HG03280 (cell line): Measurements from ENCODE around the gene PRSS48.
"Not testable (repeated sequence)": the region's sequence is repeated elsewhere in the genome, so short reads cannot be mapped to it uniquely, and the experiment has no call there.

Experiments
- ATAC-seq: cut with Tn5 transposase; IDR thresholded peaks from one replicate; pipeline ENCODE4 v1.9.1; 2021; ENCODE audit warnings: mild to moderate bottlenecking, moderate library complexity; ENCODE audit not compliant: unreplicated experiment

The PRSS48 gene

GRCh38 chr4:151260526-151260925, 16.4 kb upstream of the PRSS48 start:
- no peak for ATAC-seq

GRCh38 chr4:151263455-151263854, 13.5 kb upstream of the PRSS48 start:
- ATAC-seq, result no peak

- ATAC-seq, result no peak
Observed at GRCh38 chr4:151266497-151266896, 10.5 kb upstream of the PRSS48 start.

DNA sequence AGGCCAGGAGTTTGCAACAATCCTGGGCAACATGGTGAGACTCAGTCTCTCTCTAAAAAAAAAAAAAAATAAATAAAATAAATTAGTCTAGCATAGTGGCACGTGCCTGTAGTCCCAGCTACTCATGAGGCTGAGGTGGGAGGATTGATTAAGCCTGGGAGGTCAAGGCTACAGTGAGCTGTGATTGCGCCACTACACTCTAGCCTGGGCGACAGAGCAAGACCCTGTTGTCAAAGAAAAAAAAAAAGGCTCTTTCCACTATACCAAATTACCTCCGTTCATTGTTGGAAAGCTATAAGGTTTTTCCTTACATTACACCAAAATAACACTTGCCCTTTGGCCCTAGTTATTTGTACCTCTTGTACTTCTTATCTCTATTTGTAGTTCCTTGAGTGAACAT, 9.9 kb upstream of the PRSS48 start:
- no peak for ATAC-seq

DNA sequence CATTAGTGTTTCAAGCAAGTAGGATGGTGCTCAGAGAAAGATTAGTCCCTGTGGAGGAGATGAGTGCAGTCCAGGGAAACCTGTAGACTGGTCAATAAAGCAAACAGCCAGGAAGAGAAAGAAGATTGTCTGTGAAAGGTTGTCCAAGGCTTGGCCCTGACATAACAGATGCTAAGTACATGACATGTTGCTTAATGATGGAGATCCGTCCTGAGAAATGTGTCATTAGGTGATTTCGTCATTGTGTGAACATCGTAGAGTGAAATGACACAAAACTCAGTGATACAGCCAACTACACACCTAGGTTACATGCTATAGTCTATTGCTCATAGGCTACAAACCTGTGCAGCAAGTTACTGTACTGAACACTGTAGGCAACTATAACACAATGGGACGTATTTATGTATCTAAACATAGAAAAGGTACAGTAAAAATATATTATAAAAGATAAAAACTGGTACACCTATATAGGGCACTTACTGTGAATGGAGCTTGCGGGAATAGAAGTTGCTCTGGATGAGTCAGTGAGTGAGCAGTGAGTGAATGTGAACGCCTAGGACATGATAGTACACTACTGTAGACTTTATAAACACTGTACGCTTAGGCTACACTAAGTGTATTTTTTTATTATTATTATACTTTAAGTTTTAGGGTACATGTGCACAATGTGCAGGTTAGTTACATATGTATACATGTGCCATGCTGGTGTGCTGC, 9.0 kb upstream of the PRSS48 start:
- ATAC-seq, result no peak

GRCh38 chr4:151268905-151269304, 8.1 kb upstream of the PRSS48 start:
- not testable (repeated sequence) for ATAC-seq

DNA sequence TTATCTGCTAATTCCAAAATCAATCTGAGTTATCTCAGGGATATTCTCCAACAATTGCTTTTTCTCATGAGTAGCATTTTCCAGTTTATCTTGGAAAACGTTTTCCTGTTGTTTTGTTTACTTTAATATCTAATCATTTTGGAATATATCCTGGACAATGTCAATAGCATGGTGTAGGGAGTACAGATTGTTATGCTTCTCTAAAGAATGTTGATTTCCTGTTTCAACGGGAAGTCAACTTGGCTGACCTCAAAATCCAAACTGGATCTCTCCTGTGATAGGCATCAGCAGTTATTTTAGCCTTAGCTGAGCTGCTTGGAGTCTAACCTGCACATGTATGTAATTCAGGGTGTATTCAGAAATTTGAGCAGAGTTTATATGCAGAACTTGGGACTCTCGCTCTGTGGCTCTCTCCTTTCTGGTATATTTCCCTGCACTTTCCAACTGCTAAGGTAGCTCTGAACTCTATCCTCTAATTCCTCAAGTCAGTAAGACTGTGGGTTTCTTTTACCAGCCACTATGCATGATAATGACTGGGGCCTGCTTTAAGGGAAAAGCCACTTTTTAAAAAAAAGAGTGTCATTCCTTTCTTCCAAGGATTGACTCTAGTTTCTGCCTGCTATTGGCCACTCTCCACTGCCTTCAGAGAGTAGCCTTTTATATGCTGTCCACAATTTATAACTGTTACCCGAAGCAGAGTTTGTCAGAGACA, 7.7 kb downstream of the PRSS48 start:
- no peak for ATAC-seq

DNA sequence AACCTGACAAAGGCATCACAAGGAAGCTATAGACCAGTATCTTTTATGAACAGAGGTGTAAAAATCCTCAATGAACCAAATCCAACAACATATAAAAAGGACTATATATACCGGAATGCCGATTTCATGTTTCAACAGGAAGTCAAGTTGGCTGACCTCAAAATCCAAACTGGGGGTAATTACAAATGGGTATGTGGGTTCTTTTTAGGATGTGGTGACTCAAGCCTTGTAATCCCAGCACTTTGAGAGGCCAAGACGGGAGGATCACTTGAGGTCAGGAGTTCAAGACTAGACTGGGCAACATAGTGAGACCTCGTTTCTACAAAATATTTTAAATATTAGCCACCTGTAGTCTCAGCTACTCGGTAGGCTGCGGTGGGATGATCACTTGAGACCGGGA, 10.4 kb downstream of the PRSS48 start:
- ATAC-seq, result no peak

GRCh38 chr4:151291485-151291884, 14.5 kb downstream of the PRSS48 start:
- no peak for ATAC-seq

DNA sequence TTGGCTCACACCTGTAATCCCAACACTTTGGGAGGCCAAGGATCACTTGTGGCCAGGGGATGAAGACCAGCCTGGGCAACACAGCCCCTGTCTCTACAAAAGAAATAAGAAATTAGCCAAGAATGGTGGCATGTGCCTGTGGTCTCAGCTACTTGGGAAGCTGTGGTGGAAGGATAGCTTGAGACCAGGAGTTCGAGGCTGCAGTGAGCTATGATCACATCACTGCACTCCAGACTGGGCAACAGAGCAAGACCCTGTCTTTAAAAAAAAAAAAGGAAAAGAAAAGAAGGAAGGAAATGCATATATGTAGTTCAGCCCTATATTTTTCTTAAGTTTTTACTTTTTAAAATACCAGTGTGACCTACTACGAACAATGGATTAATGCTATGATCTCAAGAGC, 15.1 kb downstream of the PRSS48 start:
- ATAC-seq, result no peak

DNA sequence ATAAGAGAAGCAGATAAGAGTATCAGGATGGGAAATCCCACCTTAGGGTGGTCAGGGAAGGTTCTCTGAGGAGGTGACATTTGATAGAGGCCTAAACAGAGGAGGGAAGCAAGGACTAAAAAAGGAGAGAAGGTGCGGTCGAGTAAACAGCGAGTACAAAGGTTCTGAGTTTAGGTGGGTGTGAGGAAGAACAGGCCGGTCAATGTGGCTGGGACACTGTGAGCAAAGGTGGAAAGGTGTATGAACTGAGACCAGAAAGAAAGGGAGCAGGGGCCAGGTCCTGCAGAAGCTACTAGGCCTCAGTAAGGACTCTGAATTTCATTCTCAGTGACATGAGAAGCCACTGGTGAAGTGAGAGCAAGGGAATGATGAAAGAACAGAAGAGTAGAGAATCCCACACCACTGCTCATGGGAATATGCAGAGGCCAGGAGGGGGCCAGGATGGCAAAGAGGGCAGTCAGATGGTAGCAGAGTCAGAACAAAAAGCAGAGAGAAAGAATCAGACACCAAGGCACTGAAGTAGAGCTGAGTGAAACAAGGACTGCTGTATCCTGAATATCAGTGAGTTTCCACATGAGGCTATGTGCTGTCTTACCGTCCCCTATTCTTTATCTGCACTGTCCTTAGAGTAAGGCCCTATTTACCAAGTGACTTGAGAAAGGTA, 18.0 kb downstream of the PRSS48 start:
- no peak for ATAC-seq

DNA sequence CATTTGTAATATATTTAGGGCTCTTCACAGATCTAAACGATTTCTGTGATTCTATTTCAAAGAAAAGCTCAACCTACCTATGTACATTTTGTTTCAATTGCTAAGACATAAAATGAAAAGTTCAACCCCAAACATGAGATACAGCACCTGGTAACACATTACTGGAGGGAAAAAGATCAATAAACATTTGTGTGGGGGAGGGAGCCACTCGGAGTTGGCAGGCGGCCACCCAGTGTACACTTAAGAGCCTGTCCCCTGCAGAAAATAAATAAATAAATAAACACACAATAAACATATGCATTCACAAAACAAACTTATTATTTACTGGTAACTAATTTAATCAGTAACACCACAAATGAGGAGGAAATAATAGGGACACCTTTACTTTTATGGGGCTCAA, 19.3 kb downstream of the PRSS48 start:
- ATAC-seq, result no peak

DNA sequence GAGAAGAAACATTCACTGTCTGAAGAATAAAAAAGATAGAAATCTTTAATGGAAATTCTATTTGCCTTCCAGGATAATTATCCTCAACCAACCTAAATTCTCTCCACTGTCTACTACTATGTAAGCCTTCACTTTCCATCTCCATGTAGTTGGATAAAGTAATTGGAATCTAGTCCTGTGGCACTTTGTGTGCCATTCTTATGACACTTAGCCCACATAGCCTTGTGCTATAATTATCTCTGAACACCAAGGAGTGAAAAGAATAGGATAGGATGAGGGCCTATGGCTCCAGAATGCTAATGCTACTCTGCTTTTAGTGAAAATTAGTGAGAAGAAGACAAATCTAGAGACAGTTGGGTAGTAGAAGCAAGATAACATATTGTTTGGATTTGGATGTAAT, 20.2 kb downstream of the PRSS48 start:
- ATAC-seq, result no peak

GRCh38 chr4:151302432-151302831, 25.5 kb downstream of the PRSS48 start:
- no peak for ATAC-seq

DNA sequence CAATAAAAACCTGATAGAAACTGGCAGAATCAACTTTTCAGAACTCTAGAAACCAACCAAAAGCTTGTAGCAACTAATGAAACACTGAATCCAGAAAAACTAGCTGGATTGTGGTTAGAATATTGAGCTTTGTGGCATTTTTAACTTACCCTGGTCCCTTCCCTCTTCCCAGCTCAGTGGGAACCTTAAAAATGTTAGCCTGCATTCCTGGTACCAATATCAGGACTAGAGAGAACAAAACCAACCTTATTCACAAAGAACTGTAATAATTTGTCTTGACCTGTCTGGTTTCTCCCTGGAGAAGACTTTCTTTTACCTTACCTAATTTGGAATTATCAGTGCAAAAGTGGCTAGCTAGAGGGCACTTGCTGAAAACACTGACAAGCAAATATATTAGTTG, 27.3 kb downstream of the PRSS48 start:
- no peak for ATAC-seq

DNA sequence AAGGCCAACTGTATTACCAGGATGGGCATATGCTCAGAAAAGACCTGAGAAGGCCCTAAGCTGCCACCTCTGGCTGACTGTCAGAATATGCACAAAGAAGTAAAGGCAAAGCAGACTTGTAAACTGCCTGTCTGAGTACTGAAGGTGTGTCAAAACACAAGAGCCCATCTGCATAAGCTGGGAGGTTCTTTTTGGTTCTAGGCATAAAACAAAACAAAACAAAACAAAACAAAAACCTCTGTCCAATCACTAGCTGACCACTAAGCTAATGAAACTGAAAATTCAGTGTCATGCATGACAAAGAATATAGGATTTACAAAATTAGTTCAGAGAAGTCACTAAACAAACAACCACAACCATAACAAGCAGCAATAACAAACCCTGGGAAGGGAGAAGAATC, 27.8 kb downstream of the PRSS48 start:
- peak; percentile 91 for ATAC-seq

DNA sequence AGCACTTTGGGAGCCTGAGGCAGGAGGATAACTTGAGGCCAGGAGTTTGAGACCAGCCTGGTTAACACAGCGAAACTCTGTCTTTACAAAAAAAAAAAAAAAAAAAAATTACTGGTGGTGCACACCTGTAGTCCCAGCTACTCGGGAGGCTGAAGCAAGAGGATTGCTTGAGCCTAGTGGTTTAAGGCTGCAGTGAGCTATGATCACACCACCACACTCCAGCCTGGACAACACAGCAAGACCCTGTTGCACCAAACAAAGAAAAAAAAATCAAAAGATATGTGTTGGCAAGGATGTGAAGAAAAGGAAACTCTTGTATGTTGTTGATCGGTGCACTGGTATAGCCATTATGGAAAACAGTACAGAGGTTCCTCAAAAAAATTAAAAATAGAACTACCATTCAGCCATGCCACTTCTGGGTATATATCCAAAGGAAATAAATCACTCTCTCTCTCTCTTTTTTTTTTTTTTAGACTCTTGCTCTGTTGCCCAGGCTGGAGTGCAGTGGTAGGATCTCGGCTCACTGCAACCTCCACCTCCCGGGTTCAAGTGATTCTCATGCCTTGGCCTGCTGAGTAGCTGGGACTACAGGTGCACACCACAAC, 33.3 kb downstream of the PRSS48 start:
- no peak for ATAC-seq

DNA sequence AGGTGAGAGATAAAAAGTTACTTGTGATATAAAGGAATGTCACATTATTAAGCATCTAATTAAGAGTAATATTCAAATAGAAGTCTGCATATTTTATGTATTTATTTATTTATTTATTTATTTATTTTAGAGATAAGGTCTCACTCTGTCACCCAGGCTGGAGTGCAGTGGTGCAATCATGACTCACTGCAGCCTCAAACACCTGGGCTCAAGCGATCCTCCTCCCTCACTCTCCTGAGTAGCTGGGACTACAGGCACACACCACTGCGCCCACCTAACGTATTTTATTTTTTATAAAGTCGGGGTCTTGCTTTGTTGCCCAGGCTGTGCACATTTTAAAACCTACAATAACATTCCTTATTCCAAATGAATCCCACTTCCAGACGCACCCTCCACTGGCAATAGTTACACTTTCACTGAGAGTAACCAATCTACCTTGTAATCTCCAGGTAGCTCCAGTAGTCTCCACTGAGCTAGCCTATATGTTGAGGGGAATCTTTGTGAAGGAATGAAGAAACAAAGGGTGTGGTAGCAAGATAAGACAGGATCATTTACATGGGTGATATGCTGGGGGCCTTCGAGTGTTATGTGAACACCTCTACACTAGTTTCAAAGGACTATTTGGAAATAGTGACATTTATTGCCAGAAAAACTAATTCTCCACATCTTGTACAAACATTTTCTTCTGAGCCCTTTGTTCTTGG, 36.5 kb downstream of the PRSS48 start:
- no peak for ATAC-seq

- no peak for ATAC-seq
Observed at GRCh38 chr4:151314010-151314355, 37.0 kb downstream of the PRSS48 start.

DNA sequence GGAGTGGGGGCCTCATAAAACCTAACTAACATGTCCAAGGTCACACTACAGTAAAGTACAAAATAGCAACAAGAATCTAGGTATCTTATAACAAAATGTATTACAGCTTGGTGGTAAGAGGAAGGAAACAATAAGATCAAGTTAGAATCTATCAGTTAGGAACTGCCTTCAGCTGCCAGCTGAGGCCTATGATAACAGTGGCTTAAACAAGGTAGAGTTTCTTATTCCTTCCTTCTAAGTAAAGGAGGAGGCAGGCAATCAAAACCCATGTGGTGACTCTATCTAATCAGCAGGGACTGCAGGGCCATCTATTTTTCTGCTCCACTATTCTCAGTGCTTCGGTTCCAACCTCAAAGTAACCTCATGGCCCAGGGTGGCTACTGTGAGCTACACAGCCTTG, 37.5 kb downstream of the PRSS48 start:
- no peak for ATAC-seq

DNA sequence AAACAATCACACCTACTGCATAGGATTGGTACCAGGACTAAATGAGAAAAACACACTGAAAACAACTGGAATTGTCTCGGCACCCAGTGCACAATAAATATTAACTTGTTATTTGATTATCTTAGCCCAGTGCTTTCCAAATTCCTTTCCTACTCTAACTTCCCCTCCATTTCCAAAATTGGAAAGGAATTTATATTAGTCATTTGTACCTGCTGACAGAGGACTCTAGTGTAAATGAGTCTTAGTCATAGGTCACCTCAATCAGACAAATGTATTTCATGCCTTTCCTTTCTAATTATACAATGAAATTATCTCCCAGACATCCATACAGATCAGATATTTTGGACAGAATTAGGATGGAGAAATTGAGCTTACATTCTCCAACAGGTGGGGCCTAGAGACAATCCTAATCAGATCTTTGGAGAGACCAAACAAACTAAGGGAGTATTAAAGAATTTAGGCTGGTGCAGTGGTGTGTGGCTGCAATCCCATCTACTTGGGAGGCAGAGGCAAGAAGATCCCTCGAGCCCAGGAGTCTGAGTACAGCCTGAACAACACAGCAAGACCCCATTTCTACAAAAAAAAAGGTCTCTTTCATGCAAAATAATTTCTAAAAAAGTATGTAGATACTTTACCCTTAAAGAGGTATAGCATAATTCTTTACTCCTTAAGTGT, 38.4 kb downstream of the PRSS48 start:
- no peak for ATAC-seq
